Measurements from ENCODE around the gene CSF1.

GRCh38 chr1:109906160-109906838, 4.3 kb upstream of the CSF1 start:
- TF ChIP-seq CTCF (conservative IDR thresholded peaks at IDR 0.05) (no peak), ZFX (IDR thresholded peaks at IDR 0.05) (no peak)
